Measurements from ENCODE around the gene ZBP1. TPM values are rescaled to one million over a fixed set of nuclear protein-coding genes. Genes with fewer than 3 reads are reported as not detected.
A peak's percentile ranks its signal among the peaks of the same experiment; 100 is the strongest.

Gene ZBP1
- total RNA-seq, 2 donors from 2014 or later: 4.1 to 6.1 TPM

DNA sequence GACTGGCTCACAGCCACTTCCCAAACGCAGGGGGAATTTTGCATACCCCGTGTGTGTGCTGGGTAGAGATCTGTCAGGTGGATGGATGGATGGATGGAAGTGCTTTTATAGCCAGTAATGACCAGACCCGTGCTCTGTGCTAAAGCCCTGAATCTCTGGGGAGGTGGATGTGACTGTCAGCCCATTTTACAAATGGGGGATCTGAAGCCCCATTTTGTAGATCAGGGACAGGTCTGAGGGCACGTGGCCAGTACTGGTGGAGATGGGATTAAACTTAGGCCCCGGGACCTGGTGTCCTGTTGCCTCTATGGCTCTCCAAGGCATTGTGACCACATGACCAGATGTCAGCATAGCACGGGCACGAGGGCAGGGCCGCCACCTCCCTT is 38.2 kb upstream of the ZBP1 start:
- Histone ChIP-seq H3K4me1 (ENCODE audit: control insufficient read depth in 1 of 2, low read depth in 2 of 2) (peaks cover 14 to 81% of the 10 kb centered on the region in 2 donors), H3K27me3 (replicated peaks; ENCODE audit: insufficient read depth) (no peaks in the 10 kb centered on the region), H3K9me3 (no peaks in the 10 kb centered on the region), H3K36me3 (peaks cover 37% of the 10 kb centered on the region), H3K4me3 (no peak overlapping the region), H3K27ac (peak overlapping the region; percentile 20 to 43)
- DNase-seq (ENCODE audit: low spot score) (no peak), ATAC-seq (ENCODE audit: insufficient number of reproducible peaks, low FRiP score, low read depth) (no peak)
- TF ChIP-seq, protein P1, sequence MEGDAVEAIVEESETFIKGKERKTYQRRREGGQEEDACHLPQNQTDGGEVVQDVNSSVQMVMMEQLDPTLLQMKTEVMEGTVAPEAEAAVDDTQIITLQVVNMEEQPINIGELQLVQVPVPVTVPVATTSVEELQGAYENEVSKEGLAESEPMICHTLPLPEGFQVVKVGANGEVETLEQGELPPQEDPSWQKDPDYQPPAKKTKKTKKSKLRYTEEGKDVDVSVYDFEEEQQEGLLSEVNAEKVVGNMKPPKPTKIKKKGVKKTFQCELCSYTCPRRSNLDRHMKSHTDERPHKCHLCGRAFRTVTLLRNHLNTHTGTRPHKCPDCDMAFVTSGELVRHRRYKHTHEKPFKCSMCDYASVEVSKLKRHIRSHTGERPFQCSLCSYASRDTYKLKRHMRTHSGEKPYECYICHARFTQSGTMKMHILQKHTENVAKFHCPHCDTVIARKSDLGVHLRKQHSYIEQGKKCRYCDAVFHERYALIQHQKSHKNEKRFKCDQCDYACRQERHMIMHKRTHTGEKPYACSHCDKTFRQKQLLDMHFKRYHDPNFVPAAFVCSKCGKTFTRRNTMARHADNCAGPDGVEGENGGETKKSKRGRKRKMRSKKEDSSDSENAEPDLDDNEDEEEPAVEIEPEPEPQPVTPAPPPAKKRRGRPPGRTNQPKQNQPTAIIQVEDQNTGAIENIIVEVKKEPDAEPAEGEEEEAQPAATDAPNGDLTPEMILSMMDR (IDR thresholded peaks at IDR 0.05): no peak

DNA sequence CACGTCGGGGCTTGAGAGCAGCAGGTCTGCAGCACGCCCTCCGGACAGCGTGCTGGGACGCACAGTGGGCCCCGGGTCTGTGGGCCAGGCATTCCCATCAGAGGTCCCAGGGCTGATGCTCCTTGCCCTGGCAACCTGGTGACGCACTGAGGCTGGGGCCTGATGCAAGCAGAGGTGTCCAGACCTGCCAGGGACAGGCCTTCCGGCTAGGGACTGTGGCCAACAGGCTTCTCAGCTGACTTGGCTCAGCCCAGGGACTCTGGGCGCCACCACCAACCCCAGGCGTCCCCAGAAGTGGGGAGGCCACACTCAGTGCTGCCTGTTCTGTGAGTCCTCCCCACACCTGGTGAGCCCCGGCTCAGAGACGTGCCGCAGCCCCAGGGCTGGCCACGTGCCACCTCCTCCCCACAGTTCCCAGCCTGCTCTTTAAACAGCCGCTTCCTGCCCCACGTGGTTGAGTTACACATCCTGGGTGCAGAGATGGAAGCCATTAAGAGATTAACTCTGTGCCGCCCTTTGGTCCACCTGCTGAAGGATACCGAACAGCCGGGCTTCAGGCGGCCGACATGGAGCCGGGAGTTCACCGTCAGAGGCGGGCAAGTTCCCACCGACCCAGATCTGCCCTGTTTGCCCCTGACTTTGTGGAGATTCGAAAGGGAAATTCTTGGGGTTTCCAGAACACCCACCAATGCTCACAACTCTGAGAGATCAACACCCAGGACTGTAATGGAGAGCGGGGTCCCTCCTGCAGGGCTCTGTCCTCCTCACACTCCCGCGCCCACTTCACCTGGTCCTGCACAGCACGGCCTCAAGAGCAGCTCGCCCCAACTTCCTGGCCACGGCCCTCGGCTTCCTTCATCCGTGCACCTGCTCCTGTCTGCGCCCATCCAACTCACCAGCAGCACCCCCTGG is 37.6 kb upstream of the ZBP1 start:
- Histone ChIP-seq H3K9me3 (no peaks in the 10 kb centered on the region), H3K4me3 (no peak overlapping the region), H3K27me3 (replicated peaks; ENCODE audit: insufficient read depth) (no peaks in the 10 kb centered on the region), H3K36me3 (peaks cover 40% of the 10 kb centered on the region), H3K27ac (peak overlapping the region; percentile 40 to 43), H3K4me1 (ENCODE audit: control insufficient read depth in 1 of 2, low read depth in 2 of 2) (peaks cover 11 to 75% of the 10 kb centered on the region in 2 donors)
- TF ChIP-seq, protein P1 (IDR thresholded peaks at IDR 0.05): no peak
- DNase-seq (ENCODE audit: low spot score) (peak; percentile 3), ATAC-seq (ENCODE audit: insufficient number of reproducible peaks, low FRiP score, low read depth) (no peak)

- Histone ChIP-seq H3K9me3 (no peaks in the 10 kb centered on the region), H3K27me3 (replicated peaks; ENCODE audit: insufficient read depth) (no peaks in the 10 kb centered on the region), H3K27ac (peak overlapping the region; percentile 40 to 43), H3K4me3 (no peak overlapping the region), H3K4me1 (ENCODE audit: control insufficient read depth in 1 of 2, low read depth in 2 of 2) (peaks cover 10 to 67% of the 10 kb centered on the region in 2 donors), H3K36me3 (peaks cover 47% of the 10 kb centered on the region)
- TF ChIP-seq, protein P1 (IDR thresholded peaks at IDR 0.05): no peak
- ATAC-seq (ENCODE audit: insufficient number of reproducible peaks, low FRiP score, low read depth) (no peak), DNase-seq (ENCODE audit: low spot score) (peak; percentile 1)
Measured at GRCh38 chr20:57656821-57657534, 36.8 kb upstream of the ZBP1 start.

GRCh38 chr20:57656252-57656820 is 36.1 kb upstream of the ZBP1 start:
- no peaks in the 10 kb centered on the region for H3K27me3 ChIP-seq (replicated peaks; ENCODE audit: insufficient read depth)
- TF ChIP-seq, protein P1 (IDR thresholded peaks at IDR 0.05): no peak
- ATAC-seq (ENCODE audit: insufficient number of reproducible peaks, low FRiP score, low read depth) (no peak), DNase-seq (ENCODE audit: low spot score) (peak; percentile 1)
- no peaks in the 10 kb centered on the region for H3K9me3 ChIP-seq
- peak overlapping the region in 1 of 2 donors; percentile 18 for H3K27ac ChIP-seq
- H3K4me3 ChIP-seq: no peak overlapping the region
- H3K36me3 ChIP-seq: peaks cover 50% of the 10 kb centered on the region
- peaks cover 6 to 60% of the 10 kb centered on the region in 2 donors for H3K4me1 ChIP-seq (ENCODE audit: control insufficient read depth in 1 of 2, low read depth in 2 of 2)

GRCh38 chr20:57655809-57656155 is 35.6 kb upstream of the ZBP1 start:
- ATAC-seq (ENCODE audit: insufficient number of reproducible peaks, low FRiP score, low read depth) (no peak), DNase-seq (ENCODE audit: low spot score) (no peak)
- H3K4me1 ChIP-seq (ENCODE audit: control insufficient read depth in 1 of 2, low read depth in 2 of 2): peaks cover 3 to 55% of the 10 kb centered on the region in 2 donors
- TF ChIP-seq, protein P1 (IDR thresholded peaks at IDR 0.05): no peak
- no peaks in the 10 kb centered on the region for H3K27me3 ChIP-seq (replicated peaks; ENCODE audit: insufficient read depth)
- peaks cover 51% of the 10 kb centered on the region for H3K36me3 ChIP-seq
- no peak overlapping the region for H3K4me3 ChIP-seq
- H3K9me3 ChIP-seq: no peaks in the 10 kb centered on the region
- no peak overlapping the region for H3K27ac ChIP-seq
